Measurements from ENCODE around the gene TRPT1.

Gene TRPT1

GRCh38 chr11:64249038-64249437 is 23.1 kb upstream of the TRPT1 start:
- no peaks in the 10 kb centered on the region for H3K27me3 ChIP-seq (ENCODE audit: insufficient read depth, low read length)
- H3K9me3 ChIP-seq (ENCODE audit: insufficient read depth, low read depth, low read length), result peaks cover 4% of the 10 kb centered on the region
- no peak overlapping the region for H3K27ac ChIP-seq (ENCODE audit: low read depth, low read length)
- H2BK5ac ChIP-seq (ENCODE audit: low read depth, low read length, poor library complexity), result no peak overlapping the region
- H3K14ac ChIP-seq (ENCODE audit: low read length), result no peak overlapping the region
- H4K12ac ChIP-seq (ENCODE audit: low read depth, low read length), result no peak overlapping the region
- no peak for DNase-seq
- peaks cover 38% of the 10 kb centered on the region for H3K79me1 ChIP-seq (ENCODE audit: low read length)
- no CpG with 5 or more reads among the region's 4 CpGs for WGBS (ENCODE audit: extremely low coverage, insufficient coverage, insufficient read length)
- no peak overlapping the region for H3K18ac ChIP-seq (ENCODE audit: low read length)
- H3K4ac ChIP-seq (ENCODE audit: low read depth, low read length), result no peak overlapping the region
- H2BK120ac ChIP-seq (ENCODE audit: insufficient read depth, low read length, poor library complexity), result no peak overlapping the region
- H3K4me2 ChIP-seq (ENCODE audit: low read length), result no peak overlapping the region
- H4K91ac ChIP-seq (ENCODE audit: low read depth, low read length), result no peak overlapping the region
- H2AK5ac ChIP-seq (ENCODE audit: low read length), result peak overlapping the region; percentile 5
- no peak overlapping the region for H2AFZ ChIP-seq (ENCODE audit: insufficient read depth, low read length, poor library complexity)
- peaks cover 8 to 18% of the 10 kb centered on the region in 2 experiments for H3K36me3 ChIP-seq (ENCODE audit: control insufficient read depth in 1 of 2, insufficient read depth in 2 of 2, low read length in 2 of 2)
- peaks cover 15 to 26% of the 10 kb centered on the region in 2 experiments for H3K4me1 ChIP-seq (ENCODE audit: control insufficient read depth in 1 of 2, insufficient read depth in 2 of 2, low read length in 2 of 2)
- no peak overlapping the region for H3K23ac ChIP-seq (ENCODE audit: low read length)
- no peak overlapping the region for H2BK12ac ChIP-seq (ENCODE audit: low read length)
- H3K4me3 ChIP-seq (ENCODE audit: low read depth, low read length), result no peak overlapping the region
- no peak overlapping the region for H4K8ac ChIP-seq (ENCODE audit: low read depth, low read length)
- H3K9ac ChIP-seq (ENCODE audit: low read length), result no peak overlapping the region
- peaks cover 24% of the 10 kb centered on the region for H3K79me2 ChIP-seq (ENCODE audit: control insufficient read depth, insufficient read depth, low read length, poor library complexity)

GRCh38 chr11:64248578-64248977 is 22.6 kb upstream of the TRPT1 start:
- no peak overlapping the region for H4K91ac ChIP-seq (ENCODE audit: low read depth, low read length)
- H3K18ac ChIP-seq (ENCODE audit: low read length), result no peak overlapping the region
- peaks cover 16 to 26% of the 10 kb centered on the region in 2 experiments for H3K4me1 ChIP-seq (ENCODE audit: control insufficient read depth in 1 of 2, insufficient read depth in 2 of 2, low read length in 2 of 2)
- no peak overlapping the region for H3K23ac ChIP-seq (ENCODE audit: low read length)
- peak overlapping the region; percentile 6 for H2BK12ac ChIP-seq (ENCODE audit: low read length)
- H3K14ac ChIP-seq (ENCODE audit: low read length), result no peak overlapping the region
- H3K4me3 ChIP-seq (ENCODE audit: low read depth, low read length), result no peak overlapping the region
- H4K8ac ChIP-seq (ENCODE audit: low read depth, low read length), result no peak overlapping the region
- no CpG with 5 or more reads among the region's 7 CpGs for WGBS (ENCODE audit: extremely low coverage, insufficient coverage, insufficient read length)
- no peak overlapping the region for H2AFZ ChIP-seq (ENCODE audit: insufficient read depth, low read length, poor library complexity)
- no peak overlapping the region for H2AK5ac ChIP-seq (ENCODE audit: low read length)
- H4K12ac ChIP-seq (ENCODE audit: low read depth, low read length), result no peak overlapping the region
- peaks cover 24% of the 10 kb centered on the region for H3K79me2 ChIP-seq (ENCODE audit: control insufficient read depth, insufficient read depth, low read length, poor library complexity)
- H2BK120ac ChIP-seq (ENCODE audit: insufficient read depth, low read length, poor library complexity), result no peak overlapping the region
- H3K4ac ChIP-seq (ENCODE audit: low read depth, low read length), result no peak overlapping the region
- no peaks in the 10 kb centered on the region for H3K27me3 ChIP-seq (ENCODE audit: insufficient read depth, low read length)
- no peak overlapping the region for H2BK5ac ChIP-seq (ENCODE audit: low read depth, low read length, poor library complexity)
- DNase-seq, result no peak
- peaks cover 12 to 20% of the 10 kb centered on the region in 2 experiments for H3K36me3 ChIP-seq (ENCODE audit: control insufficient read depth in 1 of 2, insufficient read depth in 2 of 2, low read length in 2 of 2)
- no peak overlapping the region for H3K27ac ChIP-seq (ENCODE audit: low read depth, low read length)
- H3K4me2 ChIP-seq (ENCODE audit: low read length), result no peak overlapping the region
- peaks cover 38% of the 10 kb centered on the region for H3K79me1 ChIP-seq (ENCODE audit: low read length)
- H3K9ac ChIP-seq (ENCODE audit: low read length), result no peak overlapping the region
- H3K9me3 ChIP-seq (ENCODE audit: insufficient read depth, low read depth, low read length), result peaks cover 4% of the 10 kb centered on the region

- Histone ChIP-seq H3K4me2 (ENCODE audit: low read length) (peak overlapping the region; percentile 72), H2AFZ (ENCODE audit: insufficient read depth, low read length, poor library complexity) (peak overlapping the region; percentile 63), H3K9me3 (ENCODE audit: insufficient read depth, low read depth, low read length) (peaks cover 4% of the 10 kb centered on the region), H4K91ac (ENCODE audit: low read depth, low read length) (peak overlapping the region; percentile 90), H2AK5ac (ENCODE audit: low read length) (peak overlapping the region; percentile 32), H2BK5ac (ENCODE audit: low read depth, low read length, poor library complexity) (peak overlapping the region; percentile 23), H2BK120ac (ENCODE audit: insufficient read depth, low read length, poor library complexity) (peak overlapping the region; percentile 64), H2BK12ac (ENCODE audit: low read length) (peak overlapping the region; percentile 11), H3K4ac (ENCODE audit: low read depth, low read length) (peak overlapping the region; percentile 40), H3K79me2 (ENCODE audit: control insufficient read depth, insufficient read depth, low read length, poor library complexity) (peaks cover 26% of the 10 kb centered on the region), H3K4me1 (ENCODE audit: control insufficient read depth in 1 of 2, insufficient read depth in 2 of 2, low read length in 2 of 2) (peaks cover 21 to 33% of the 10 kb centered on the region in 2 experiments), H3K9ac (ENCODE audit: low read length) (peak overlapping the region; percentile 65), H3K27ac (ENCODE audit: low read depth, low read length) (peak overlapping the region; percentile 50), H3K4me3 (ENCODE audit: low read depth, low read length) (peak overlapping the region; percentile 55), H3K79me1 (ENCODE audit: low read length) (peaks cover 38% of the 10 kb centered on the region), H4K12ac (ENCODE audit: low read depth, low read length) (peak overlapping the region; percentile 78), H4K8ac (ENCODE audit: low read depth, low read length) (peak overlapping the region; percentile 91), H3K18ac (ENCODE audit: low read length) (peak overlapping the region; percentile 16), H3K27me3 (ENCODE audit: insufficient read depth, low read length) (no peaks in the 10 kb centered on the region), H3K23ac (ENCODE audit: low read length) (no peak overlapping the region), H3K36me3 (ENCODE audit: control insufficient read depth in 1 of 2, insufficient read depth in 2 of 2, low read length in 2 of 2) (peaks cover 19 to 23% of the 10 kb centered on the region in 2 experiments), H3K14ac (ENCODE audit: low read length) (peak overlapping the region; percentile 48)
- WGBS (ENCODE audit: extremely low coverage, insufficient coverage, insufficient read length), result no CpG with 5 or more reads among the region's 31 CpGs
- no peak for DNase-seq
These were observed 21.9 kb upstream of the TRPT1 start for GRCh38 chr11:64247729-64248531.

- peaks cover 25 to 38% of the 10 kb centered on the region in 2 experiments for H3K4me1 ChIP-seq (ENCODE audit: control insufficient read depth in 1 of 2, insufficient read depth in 2 of 2, low read length in 2 of 2)
- peaks cover 19 to 26% of the 10 kb centered on the region in 2 experiments for H3K36me3 ChIP-seq (ENCODE audit: control insufficient read depth in 1 of 2, insufficient read depth in 2 of 2, low read length in 2 of 2)
- peak within 1 kb of the TSS; percentile 97 for H2AK5ac ChIP-seq (ENCODE audit: low read length)
- H2BK12ac ChIP-seq (ENCODE audit: low read length), result peak within 1 kb of the TSS; percentile 93
- peak within 1 kb of the TSS; percentile 50 for H3K23ac ChIP-seq (ENCODE audit: low read length)
- no CpG with 5 or more reads among the region's 74 CpGs for WGBS (ENCODE audit: extremely low coverage, insufficient coverage, insufficient read length)
- peak within 1 kb of the TSS; percentile 97 for H3K14ac ChIP-seq (ENCODE audit: low read length)
- H2AFZ ChIP-seq (ENCODE audit: insufficient read depth, low read length, poor library complexity), result peak within 1 kb of the TSS; percentile 90
- peak within 1 kb of the TSS; percentile 94 for H3K27ac ChIP-seq (ENCODE audit: low read depth, low read length)
- H4K8ac ChIP-seq (ENCODE audit: low read depth, low read length), result peak within 1 kb of the TSS; percentile 97
- H3K27me3 ChIP-seq (ENCODE audit: insufficient read depth, low read length), result no peaks in the 10 kb centered on the region
- peaks cover 28% of the 10 kb centered on the region for H3K79me2 ChIP-seq (ENCODE audit: control insufficient read depth, insufficient read depth, low read length, poor library complexity)
- peak within 1 kb of the TSS; percentile 93 for H3K9ac ChIP-seq (ENCODE audit: low read length)
- H3K79me1 ChIP-seq (ENCODE audit: low read length), result peaks cover 40% of the 10 kb centered on the region
- peaks cover 4% of the 10 kb centered on the region for H3K9me3 ChIP-seq (ENCODE audit: insufficient read depth, low read depth, low read length)
- peak within 1 kb of the TSS; percentile 41 for H2BK5ac ChIP-seq (ENCODE audit: low read depth, low read length, poor library complexity)
- H4K91ac ChIP-seq (ENCODE audit: low read depth, low read length), result peak within 1 kb of the TSS; percentile 98
- DNase-seq, result peak; percentile 77 to 79
- H4K12ac ChIP-seq (ENCODE audit: low read depth, low read length), result peak within 1 kb of the TSS; percentile 78
- H2BK120ac ChIP-seq (ENCODE audit: insufficient read depth, low read length, poor library complexity), result peak within 1 kb of the TSS; percentile 97
- H3K4ac ChIP-seq (ENCODE audit: low read depth, low read length), result peak within 1 kb of the TSS; percentile 89
- H3K18ac ChIP-seq (ENCODE audit: low read length), result peak within 1 kb of the TSS; percentile 91
- peak within 1 kb of the TSS; percentile 97 for H3K4me3 ChIP-seq (ENCODE audit: low read depth, low read length)
- peak within 1 kb of the TSS; percentile 73 for H3K4me2 ChIP-seq (ENCODE audit: low read length)
These were observed 21.1 kb upstream of the TRPT1 start, which contains the start of gene PPP1R14B for GRCh38 chr11:64246871-64247728. Gene PPP1R14B (minus strand): TSS chr11:64246943. CDS start chr11:64246673, 270 bp downstream.

Measured in trophoblast cell (in vitro differentiated cells and primary cell).